HepG2 (cell line): ENCODE results near the gene PREX1. TPM values are rescaled to one million over a fixed set of nuclear protein-coding genes. Genes with fewer than 3 reads are reported as not detected.
A peak's percentile ranks its signal among the peaks of the same experiment; 100 is the strongest.

ENCODE experiments used
- ATAC-seq: fragments of 200-7000 bp; cut with Tn5 transposase; 3 replicates; pipeline ENCODE4 v1.9.1; 2020; ENCODE audit warnings: mild to moderate bottlenecking, moderate library complexity
- BruUV-seq: library from RNA; stranded (reverse); fragments of 400-500 nt; replicated peaks from 2 replicates; lab custom pipeline; 2021; lab: Mats Ljungman, UMichigan
- CTCF ChIA-PET: fragments of 300-600 bp; formaldehyde crosslinking; extraction: SDS; loops from one replicate; lab custom pipeline; 2021; ENCODE audit warnings: low total read pairs, inconsistent platforms, low intra/inter-chr PET ratio; lab: Yijun Ruan, JAX
- POLR2A ChIA-PET: fragments of 350-600 bp; sonication (Branson Sonifier 250); formaldehyde crosslinking; loops from one replicate; lab custom pipeline; 2020; ENCODE audit warnings: antibody characterized with exemption, inconsistent platforms; lab: Yijun Ruan, JAX
- DNase-seq: peaks from one replicate; pipeline ENCODE4 v3.0.0-alpha.2; 2015; ENCODE audit warnings: low spot score
- FAIRE-seq: peaks from 3 replicates; lab custom pipeline; 2011; peaks lifted over from hg19 to GRCh38; lab: Jason Lieb, UNC
- H2AFZ ChIP-seq: one replicate; pipeline ENCODE4 v1.6.1; 2011; ENCODE audit warnings: low read length, inconsistent platforms
- H3K27ac ChIP-seq: fragments of 300-600 bp; 3 replicates; pipeline ENCODE4 v1.8.0; 2011; ENCODE audit warnings: mixed run types, mild to moderate bottlenecking, mixed read lengths, low read length, inconsistent platforms; ENCODE audit not compliant: insufficient read depth; ENCODE audit errors: extremely low read length
- H3K27me3 ChIP-seq, 2 experiments: fragments of 200-600 bp in 1 of 2; 2 replicates in 1 of 2; 3 replicates in 1 of 2; pipeline versions ENCODE4 v1.6.0 to v1.8.0; 2011; ENCODE audit warnings: low read length in 2 of 2, mild to moderate bottlenecking in 2 of 2, moderate library complexity in 2 of 2, inconsistent platforms in 1 of 2; ENCODE audit not compliant: insufficient read depth in 2 of 2, control insufficient read depth in 1 of 2
- H3K36me3 ChIP-seq, 2 experiments: fragments of 200-600 bp in 1 of 2; replicated peaks in 1 of 2; 2 replicates in 1 of 2; 3 replicates in 1 of 2; pipeline versions ENCODE4 v1.5.1 to v1.8.0; 2011; ENCODE audit warnings: low read length in 2 of 2, inconsistent platforms in 1 of 2; ENCODE audit not compliant: insufficient read depth in 2 of 2, control insufficient read depth in 1 of 2
- H3K4me1 ChIP-seq: 2 replicates; pipeline ENCODE4 v1.5.1; 2012; ENCODE audit warnings: low read length, inconsistent platforms; ENCODE audit not compliant: insufficient read depth
- H3K4me2 ChIP-seq: 2 replicates; pipeline ENCODE4 v1.6.0; 2011; ENCODE audit warnings: low read depth, low read length, inconsistent platforms
- H3K4me3 ChIP-seq, 3 experiments: fragments of 200-600 bp in 1 of 3; sonication (generic), shearing (Covaris generic) in 1 of 3; replicated peaks in 1 of 3; 2 replicates each; pipeline ENCODE4 v1.5.1; 2011 to 2016; ENCODE audit warnings: low read length in 3 of 3, inconsistent platforms in 2 of 3, low read depth in 2 of 3, mild to moderate bottlenecking in 2 of 3, control low read depth in 1 of 3, mixed read lengths in 1 of 3; ENCODE audit not compliant: insufficient read depth in 1 of 3
- H3K79me2 ChIP-seq: one replicate; pipeline ENCODE4 v1.6.1; 2011; ENCODE audit warnings: low read length, inconsistent platforms; ENCODE audit not compliant: insufficient read depth
- H3K9ac ChIP-seq: 2 replicates; pipeline ENCODE4 v1.6.0; 2011; ENCODE audit warnings: mild to moderate bottlenecking, low read depth, low read length, inconsistent platforms; ENCODE audit not compliant: insufficient read depth
- H3K9me3 ChIP-seq: 2 replicates; pipeline ENCODE4 v1.5.1; 2012; ENCODE audit warnings: mild to moderate bottlenecking, low read length
- H4K20me1 ChIP-seq: 2 replicates; pipeline ENCODE4 v1.6.0; 2011; ENCODE audit warnings: inconsistent platforms, mild to moderate bottlenecking, low read length, moderate library complexity; ENCODE audit not compliant: insufficient read depth
- CENPT ChIP-seq: sonication (generic); formaldehyde crosslinking; IDR thresholded peaks from 2 replicates; pipeline ENCODE4 v1.8.0; 2022; ENCODE audit warnings: low read depth, mild to moderate bottlenecking, moderate library complexity, missing genetic modification reagents
- DNMT1 ChIP-seq: sonication (generic); formaldehyde crosslinking; IDR thresholded peaks from 2 replicates; pipeline ENCODE4 v1.5.1; 2020; ENCODE audit warnings: mild to moderate bottlenecking, missing genetic modification reagents
- KLF15 ChIP-seq: sonication (generic); formaldehyde crosslinking; IDR thresholded peaks from 2 replicates; pipeline ENCODE4 v1.8.1; 2023; ENCODE audit warnings: borderline replicate concordance, mild to moderate bottlenecking, inconsistent platforms, missing genetic modification reagents, mixed read lengths
- NONO ChIP-seq, 2 experiments: fragments of 450-650 bp in 1 of 2; sonication (generic) in 1 of 2; formaldehyde crosslinking in 1 of 2; IDR thresholded peaks in 1 of 2; conservative IDR thresholded peaks in 1 of 2; 2 replicates each; pipeline versions ENCODE4 v1.6.1 to v1.8.0; 2017 to 2022; ENCODE audit warnings: mild to moderate bottlenecking in 1 of 2, missing genetic modification reagents in 1 of 2, moderate library complexity in 1 of 2
- ZNF547 ChIP-seq: sonication (generic); formaldehyde crosslinking; IDR thresholded peaks from 2 replicates; pipeline ENCODE4 v1.5.1; 2020; ENCODE audit warnings: mild to moderate bottlenecking, missing genetic modification reagents
- ZNF776 ChIP-seq: sonication (generic); formaldehyde crosslinking; IDR thresholded peaks from 2 replicates; pipeline ENCODE4 v1.4.0; 2020; ENCODE audit warnings: mild to moderate bottlenecking, missing genetic modification reagents
- ZNF878 ChIP-seq: sonication (generic); formaldehyde crosslinking; IDR thresholded peaks from 2 replicates; pipeline ENCODE4 v1.8.1; 2023; ENCODE audit warnings: mild to moderate bottlenecking, missing genetic modification reagents, moderate library complexity
- ZSCAN21 ChIP-seq: sonication (generic); formaldehyde crosslinking; IDR thresholded peaks from 2 replicates; pipeline ENCODE4 v1.8.0; 2022; ENCODE audit warnings: mild to moderate bottlenecking, missing genetic modification reagents, moderate library complexity, borderline replicate concordance
- whole genome bisulfite sequencing: methylation state at CpG from one replicate; pipeline ENCODE4 v1.1.6; 2017; ENCODE audit warnings: low lambda C conversion rate; 5-methylcytosine and 5-hydroxymethylcytosine counted together
- in situ Hi-C: cut with HindIII; loops from 2 replicates; pipeline ENCODE4 v1.10.0; 2017; ENCODE audit warnings: low pct_unique_long_range_greater_than_20kb; ENCODE audit not compliant: extremely low pct_ligation_motif_present
- intact Hi-C: fragments of 100-400 bp; cut with micrococcal nuclease; formaldehyde crosslinking; loops from one replicate; pipeline ENCODE4 v1.10.0; 2022; ENCODE audit not compliant: unreplicated experiment
- polyA plus RNA-seq, 8 experiments: library from polyadenylated mRNA; depleted of rRNA in 3 of 8; stranded (reverse) in 7 of 8; unstranded in 1 of 8; fragments of >200 nt; fragmentation: Illumina TruSeq in 4 of 8; extraction: Trizol in 4 of 8; gene quantifications; 2 replicates each; pipeline versions ENCODE4 v1.2.1 to v1.2.3, GENCODE V29; 2011 to 2016; ENCODE audit warnings: low read depth in 4 of 8, missing spikeins in 1 of 8, mixed read lengths in 1 of 8; ENCODE audit not compliant: insufficient read depth in 1 of 8
- total RNA-seq, 5 experiments: library from RNA; depleted of rRNA; stranded (reverse); fragments of >200 nt; fragmentation: Illumina TruSeq; extraction: Trizol; gene quantifications; 2 replicates each; pipeline ENCODE4 v1.2.3, GENCODE V29; 2016; ENCODE audit warnings: low read depth in 1 of 5
- TF ChIP-seq, protein P1 (sequence below): sonication (generic); formaldehyde crosslinking; IDR thresholded peaks from 2 replicates; pipeline ENCODE4 v1.8.0; 2022; ENCODE audit warnings: missing genetic modification reagents, mild to moderate bottlenecking, borderline replicate concordance

The PREX1 gene
- total and polyA plus RNA-seq, 2 of the 13 experiments (the other 11 are each of a cell fraction or from before 2014, with no cell fraction given): 0.02 to 0.04 TPM

DNA sequence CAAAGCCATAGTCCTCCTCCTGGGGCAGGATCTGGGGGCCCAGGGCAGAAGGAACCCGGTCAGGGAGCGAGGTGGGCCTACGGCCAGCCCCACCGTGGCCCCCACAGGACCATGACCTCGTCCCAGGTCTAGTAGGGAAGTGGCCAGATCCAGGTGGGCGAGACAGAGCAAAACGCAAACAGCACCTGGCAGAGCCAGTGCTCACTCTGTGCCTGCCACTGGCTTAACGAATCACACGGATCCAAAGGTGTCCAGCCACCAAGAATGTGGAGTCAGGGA, 169.7 kb downstream of the PREX1 start:
- in situ Hi-C loops: loop anchor here (5.0 kb wide), 2 partner anchors 64 to 249 kb away; no protein-coding TSS in a partner anchor
- ATAC-seq: no peak
- no peak overlapping the region for H3K4me3 ChIP-seq

More for the DNA sequence above, 169.7 kb downstream of the PREX1 start:
- no peak overlapping the region for H3K4me2 ChIP-seq
- no peak overlapping the region for H2AFZ ChIP-seq
- no peaks in the 10 kb centered on the region for H3K4me1 ChIP-seq
- TF ChIP-seq CENPT (CRISPR knock-in tag): 0 out of 2 replicates have a peak, but pooled peaks have one; percentile 7
- TF ChIP-seq, protein P1, sequence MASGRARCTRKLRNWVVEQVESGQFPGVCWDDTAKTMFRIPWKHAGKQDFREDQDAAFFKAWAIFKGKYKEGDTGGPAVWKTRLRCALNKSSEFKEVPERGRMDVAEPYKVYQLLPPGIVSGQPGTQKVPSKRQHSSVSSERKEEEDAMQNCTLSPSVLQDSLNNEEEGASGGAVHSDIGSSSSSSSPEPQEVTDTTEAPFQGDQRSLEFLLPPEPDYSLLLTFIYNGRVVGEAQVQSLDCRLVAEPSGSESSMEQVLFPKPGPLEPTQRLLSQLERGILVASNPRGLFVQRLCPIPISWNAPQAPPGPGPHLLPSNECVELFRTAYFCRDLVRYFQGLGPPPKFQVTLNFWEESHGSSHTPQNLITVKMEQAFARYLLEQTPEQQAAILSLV (CRISPR knock-in tag): peak; percentile 22; the same call in 1 of the 2 replicates
- TF ChIP-seq ZNF547: no peak
- TF ChIP-seq NONO (IDR thresholded peaks at IDR 0.05): no peak
- TF ChIP-seq NONO (CRISPR knock-in tag; conservative IDR thresholded peaks at IDR 0.05): 0 out of 2 replicates have a peak, but pooled peaks have one; percentile 9
- 0 out of 2 replicates have a peak, but pooled peaks have one; percentile 9 for TF ChIP-seq ZNF776
- peak; percentile 33; the same call in 1 of the 2 replicates for TF ChIP-seq DNMT1 (CRISPR knock-in tag)
- 0 out of 2 replicates have a peak, but pooled peaks have one; percentile 53 for TF ChIP-seq KLF15 (CRISPR knock-in tag)
- no peak for TF ChIP-seq ZNF878
- TF ChIP-seq ZSCAN21: 0 out of 2 replicates have a peak, but pooled peaks have one; percentile 1
- H3K79me2 ChIP-seq: no peaks in the 10 kb centered on the region
- intact Hi-C loops: no loop called here
- FAIRE-seq: no peak
- no peak overlapping the region for H3K9ac ChIP-seq
- DNase-seq: no peak
- peaks cover 7% of the 10 kb centered on the region; the same call in 1 of the 2 replicates for H3K9me3 ChIP-seq
- H3K27me3 ChIP-seq: peaks cover 0 to 28% of the 10 kb centered on the region in 2 experiments; a peak in 2 of 5 replicates
- H3K36me3 ChIP-seq: no peaks in the 10 kb centered on the region
- no TSS peak for BruUV-seq
- H3K27ac ChIP-seq: no peak overlapping the region
- ChIA-PET CTCF (interaction anchor here (1.0 to 4.8 kb wide), 4 partner anchors 40 to 251 kb away, joined by 3 to 173 read pairs (median 18); no protein-coding TSS in a partner anchor), POLR2A (interaction anchor here (0.6 to 0.9 kb wide), 2 partner anchors 65 to 399 kb away, joined by 3 read pairs; no protein-coding TSS in a partner anchor)
- H4K20me1 ChIP-seq: peaks cover 3% of the 10 kb centered on the region; the same call in 1 of the 2 replicates
- 38% methylated on average over 9 of the region's 9 CpGs for WGBS
